Measurements from ENCODE around the gene GOLGA6C. TPM values are rescaled to one million over a fixed set of nuclear protein-coding genes. Genes with fewer than 3 reads are reported as not detected.

Gene GOLGA6C, protein sequence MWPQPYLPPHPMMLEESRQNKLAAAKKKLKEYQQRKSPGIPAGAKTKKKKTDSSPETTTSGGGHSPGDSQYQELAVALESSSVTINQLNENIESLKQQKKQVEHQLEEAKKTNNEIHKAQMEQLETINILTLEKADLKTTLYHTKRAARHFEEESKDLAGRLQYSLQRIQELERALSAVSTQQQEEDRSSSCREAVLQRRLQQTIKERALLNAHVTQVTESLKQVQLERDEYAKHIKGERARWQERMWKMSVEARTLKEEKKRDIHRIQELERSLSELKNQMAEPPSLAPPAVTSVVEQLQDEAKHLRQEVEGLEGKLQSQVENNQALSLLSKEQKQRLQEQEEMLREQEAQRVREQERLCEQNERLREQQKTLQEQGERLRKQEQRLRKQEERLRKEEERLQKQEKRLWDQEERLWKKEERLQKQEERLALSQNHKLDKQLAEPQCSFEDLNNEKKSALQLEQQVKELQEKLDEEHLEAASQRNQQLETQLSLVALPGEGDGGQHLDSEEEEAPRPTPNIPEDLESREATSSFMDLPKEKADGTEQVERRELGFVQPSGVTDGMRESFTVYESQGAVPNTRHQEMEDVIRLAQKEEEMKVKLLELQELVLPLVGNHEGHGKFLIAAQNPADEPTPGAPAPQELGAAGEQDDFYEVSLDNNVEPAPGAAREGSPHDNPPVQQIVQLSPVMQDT
- total RNA-seq: 0.15 TPM in 1 of 2 replicates, not detected in the other

DNA sequence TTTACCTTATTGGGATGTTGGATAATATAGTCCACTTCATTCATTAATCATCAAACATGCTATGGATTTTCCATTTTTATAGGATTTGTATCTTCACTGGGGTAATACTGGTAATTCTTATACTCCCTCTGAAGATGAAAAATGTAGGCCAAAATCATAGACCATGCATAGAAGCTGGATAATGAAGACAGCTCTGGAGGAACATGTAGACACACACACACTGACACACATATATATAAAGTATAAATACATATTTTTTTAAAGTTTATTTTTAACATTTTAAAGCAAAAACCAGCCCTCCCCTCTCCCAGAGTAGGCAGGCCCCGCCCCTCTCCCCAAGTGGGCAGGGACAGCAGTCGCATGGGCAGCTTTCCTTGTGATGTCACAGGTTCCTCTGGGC is at the start of gene GOLGA6C:
Gene GOLGA6C (plus strand): TSS at position 301 of the 400 bp plus-strand sequence. CDS start 265 bp downstream, outside the sequence.

DNA sequence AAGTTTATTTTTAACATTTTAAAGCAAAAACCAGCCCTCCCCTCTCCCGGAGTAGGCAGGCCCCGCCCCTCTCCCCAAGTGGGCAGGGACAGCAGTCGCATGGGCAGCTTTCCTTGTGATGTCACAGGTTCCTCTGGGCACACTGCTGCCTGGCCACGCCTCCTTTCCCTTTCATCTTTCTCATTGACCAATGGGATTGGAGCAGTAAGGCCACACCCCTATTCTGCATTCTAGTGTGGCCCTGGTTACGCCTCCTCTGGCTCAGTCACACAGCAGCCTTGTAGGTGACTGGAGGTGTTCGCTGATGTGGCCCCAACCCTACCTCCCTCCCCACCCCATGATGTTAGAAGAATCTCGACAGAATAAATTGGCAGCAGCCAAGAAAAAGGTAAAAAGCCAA is 24.4 kb downstream of the GOLGA6C start, which contains the start of gene GOLGA6D:
Gene GOLGA6D (plus strand): TSS at position 264 of the 400 bp plus-strand sequence. CDS start 41 bp downstream, at position 305.

Other genes starting within 250 kb of the GOLGA6C start
- gene PPCDC, start 234.7 kb upstream of the GOLGA6C start, total RNA-seq: 9.2 and 10.3 TPM in 2 replicates
- 3.8 and 4.8 TPM in 2 replicates for gene C15orf39, start 56.5 kb upstream of the GOLGA6C start, total RNA-seq
- 0.17 TPM in 1 of 2 replicates, not detected in the other for gene GOLGA6D, start 24.5 kb downstream of the GOLGA6C start, total RNA-seq
- gene COMMD4, start 77.7 kb downstream of the GOLGA6C start, total RNA-seq: 67.8 and 141 TPM in 2 replicates
- 9.6 and 12.9 TPM in 2 replicates for gene NEIL1, start 88.7 kb downstream of the GOLGA6C start, total RNA-seq
- 156 and 175 TPM in 2 replicates for gene MAN2C1, start 110.3 kb downstream of the GOLGA6C start, total RNA-seq
- gene SIN3A, start 193.4 kb downstream of the GOLGA6C start, total RNA-seq: 24.6 and 37.5 TPM in 2 replicates

Measured in smooth muscle cell of trachea (primary cell).